Measurements from ENCODE around the gene ING2.

ING2 gene

GRCh38 chr4:183499801-183500200, 5.1 kb upstream of the ING2 start:
- DNase-seq: no peak

GRCh38 chr4:183503497-183504063, 1.3 kb upstream of the ING2 start:
- no peak for DNase-seq

- peak; percentile 99 for DNase-seq
Measured at GRCh38 chr4:183504064-183504929, 561 bp upstream of the ING2 start.

DNA sequence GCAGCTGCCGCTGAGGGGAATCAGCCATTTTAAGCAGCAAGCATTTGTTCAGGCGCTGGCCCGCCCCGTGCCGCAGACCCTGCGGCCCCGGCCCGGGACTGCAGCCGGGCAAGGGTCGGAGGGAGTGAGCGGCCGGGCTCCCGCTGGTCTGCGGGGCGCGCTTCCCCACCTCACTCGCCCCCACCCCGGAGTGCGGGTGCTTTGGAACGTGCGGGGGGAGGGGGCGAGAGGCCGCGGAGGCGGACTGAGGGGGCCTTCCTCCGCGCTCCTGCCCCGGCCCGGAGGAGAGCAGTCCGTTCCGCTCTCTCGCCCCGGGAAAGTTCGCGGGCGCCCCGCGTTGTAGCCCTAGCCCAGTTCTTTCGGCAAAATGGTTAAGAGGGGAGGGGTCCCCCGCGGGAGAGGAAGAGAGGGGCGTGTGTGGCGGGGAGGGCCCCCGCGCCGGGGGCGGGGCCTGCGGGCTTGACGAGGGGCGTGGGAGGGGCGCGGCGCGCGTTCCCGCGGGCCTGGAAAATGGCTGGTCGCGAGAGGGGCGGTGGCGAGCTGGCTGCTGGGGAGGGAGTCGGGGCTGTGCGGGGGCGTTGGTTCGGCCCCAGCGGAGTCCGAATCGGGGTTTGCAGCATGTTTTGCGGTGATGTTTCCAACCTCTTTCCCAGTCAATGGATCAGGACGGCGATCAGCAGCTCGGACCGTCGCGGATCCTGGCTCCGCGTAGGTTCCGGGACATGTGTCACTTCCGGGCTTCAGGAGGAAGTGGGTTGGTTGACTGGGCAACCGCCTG, 942 bp downstream of the ING2 start:
- peak; percentile 86 to 88 for DNase-seq

GRCh38 chr4:183506389-183506735, 1.5 kb downstream of the ING2 start:
- no peak for DNase-seq

- no peak for DNase-seq
Measured at GRCh38 chr4:183507925-183508696, 3.3 kb downstream of the ING2 start.

- no peak for DNase-seq
Measured at GRCh38 chr4:183508697-183509335, 4.0 kb downstream of the ING2 start.

- DNase-seq: no peak
Measured at GRCh38 chr4:183515411-183515810, 10.6 kb downstream of the ING2 start.

GRCh38 chr4:183517194-183517593, 12.3 kb downstream of the ING2 start:
- no peak for DNase-seq

- no peak for DNase-seq
Measured at GRCh38 chr4:183517781-183518180, 12.9 kb downstream of the ING2 start.

DNA sequence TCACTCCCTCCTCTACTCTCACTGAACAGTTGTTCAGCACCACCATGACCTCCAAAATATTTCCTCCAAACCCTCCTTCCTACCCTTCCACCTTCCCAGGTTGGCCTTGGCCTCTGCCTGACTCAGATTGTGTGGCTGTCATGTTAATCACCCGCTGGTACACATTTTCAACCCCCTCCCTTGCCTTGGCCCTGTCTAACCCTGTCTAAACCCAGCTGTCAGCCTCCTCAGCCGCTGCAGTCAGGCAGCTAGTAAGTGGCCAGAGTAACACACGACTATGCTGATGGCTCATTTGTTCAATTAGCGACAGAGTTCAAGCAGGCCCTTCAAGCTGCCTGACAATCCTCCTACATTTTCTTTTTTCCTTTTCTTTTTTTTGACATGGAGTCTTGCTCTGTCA, 18.0 kb downstream of the ING2 start:
- DNase-seq: no peak

- DNase-seq: no peak
Measured at GRCh38 chr4:183527326-183527725, 22.5 kb downstream of the ING2 start.

GRCh38 chr4:183532821-183533220, 28.0 kb downstream of the ING2 start:
- no peak for DNase-seq

- DNase-seq: no peak
Measured at GRCh38 chr4:183533698-183534097, 28.8 kb downstream of the ING2 start.

DNA sequence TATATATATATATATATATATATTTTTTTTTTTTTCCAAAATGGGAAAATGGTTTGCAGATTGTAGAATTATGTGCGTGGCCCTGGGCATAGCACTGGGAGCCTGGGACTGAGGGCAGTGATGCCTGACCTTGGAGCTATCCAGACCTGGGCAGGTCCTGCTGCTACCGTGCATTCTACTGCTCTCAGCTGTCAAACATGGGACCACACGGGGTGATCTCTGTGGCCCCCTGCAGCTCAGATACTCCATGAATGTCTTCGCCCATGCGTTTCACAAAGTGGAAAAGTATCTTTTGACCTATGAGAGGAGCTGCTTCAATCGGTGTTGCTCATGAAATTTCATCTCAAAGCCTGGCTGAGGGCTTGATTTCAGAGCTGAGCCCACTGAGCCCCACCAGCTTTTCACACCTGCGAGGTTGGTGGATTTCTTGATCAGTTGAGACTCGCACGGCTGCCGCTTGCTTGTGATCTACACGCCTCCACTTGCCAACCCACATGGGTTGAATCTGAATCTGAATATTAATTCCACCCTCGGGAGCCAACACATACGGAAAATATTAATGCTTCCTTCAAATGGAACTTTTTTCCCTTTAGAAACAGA, 35.7 kb downstream of the ING2 start:
- DNase-seq: no peak

DNA sequence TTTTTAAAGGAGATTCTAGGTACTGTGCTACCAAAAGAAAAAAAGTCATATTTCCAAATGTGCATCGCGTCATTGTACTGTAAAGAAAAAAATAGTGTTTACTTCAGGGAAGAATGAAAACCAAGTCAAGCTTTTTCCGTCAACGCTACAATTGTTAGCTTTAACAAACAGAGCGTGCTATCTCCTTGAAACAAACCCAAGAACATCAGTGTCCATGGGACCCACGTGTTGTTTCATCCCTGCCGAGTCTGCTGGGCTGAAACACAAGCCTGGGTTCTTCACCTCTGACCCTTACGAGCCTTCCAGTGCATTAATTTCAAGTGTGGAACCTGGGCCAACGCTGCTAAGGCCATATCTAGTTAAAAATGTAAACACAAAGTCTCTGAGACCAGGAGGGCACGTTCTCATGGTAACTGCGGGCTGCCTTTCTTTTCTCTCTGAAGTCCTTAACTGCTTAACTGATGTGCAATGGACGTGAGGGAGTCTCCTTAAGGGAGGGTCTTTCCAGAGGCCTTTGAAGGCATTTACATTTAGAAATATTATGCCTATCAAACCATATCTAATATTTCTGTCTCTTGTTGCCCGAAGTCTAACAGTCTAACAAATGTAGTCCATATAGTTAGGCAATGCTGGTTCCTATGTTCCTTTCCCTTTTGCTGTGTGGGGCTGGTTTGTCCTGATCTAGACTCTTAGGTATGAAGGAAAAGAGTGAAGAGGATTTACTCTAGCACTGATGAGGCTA, 36.3 kb downstream of the ING2 start:
- DNase-seq: no peak

DNA sequence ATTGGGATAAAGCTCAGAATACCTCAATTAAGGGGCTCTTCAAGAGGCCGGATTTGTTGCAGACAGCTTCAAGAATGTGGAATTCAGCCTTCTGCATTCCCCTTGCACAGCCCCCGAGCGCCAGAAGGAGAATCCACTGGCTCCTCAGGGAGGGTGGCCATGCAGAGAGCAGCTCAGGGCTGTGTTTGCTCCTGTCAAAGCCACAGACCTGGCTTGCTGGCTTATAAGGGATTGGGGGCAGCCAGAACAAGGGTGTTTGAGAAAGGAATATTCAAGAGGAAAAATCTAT, 36.8 kb downstream of the ING2 start:
- DNase-seq: no peak

- no peak for DNase-seq
Measured at GRCh38 chr4:183543435-183543834, 38.6 kb downstream of the ING2 start.

- DNase-seq: peak; percentile 19 to 21
Measured at GRCh38 chr4:183544109-183544508, 39.3 kb downstream of the ING2 start.

DNA sequence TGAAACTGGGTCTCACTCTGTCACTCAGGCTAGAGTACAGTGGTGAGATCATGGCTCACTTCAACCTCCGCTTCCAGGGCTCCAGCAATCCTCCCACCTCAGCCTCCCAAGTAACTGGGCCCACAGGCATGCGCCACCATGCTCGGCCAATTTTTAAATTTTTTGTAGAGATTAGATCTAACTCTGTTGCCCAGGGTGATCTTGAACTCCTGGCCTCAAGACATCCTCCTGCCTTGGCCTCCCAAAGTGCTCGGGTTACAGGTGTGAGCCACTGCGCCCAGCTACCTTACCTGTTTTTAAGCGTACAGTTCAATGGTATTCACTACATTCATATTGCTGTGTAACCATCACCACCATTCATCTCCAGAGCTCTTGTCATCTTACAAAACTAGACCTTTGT, 41.5 kb downstream of the ING2 start:
- DNase-seq: no peak

DNA sequence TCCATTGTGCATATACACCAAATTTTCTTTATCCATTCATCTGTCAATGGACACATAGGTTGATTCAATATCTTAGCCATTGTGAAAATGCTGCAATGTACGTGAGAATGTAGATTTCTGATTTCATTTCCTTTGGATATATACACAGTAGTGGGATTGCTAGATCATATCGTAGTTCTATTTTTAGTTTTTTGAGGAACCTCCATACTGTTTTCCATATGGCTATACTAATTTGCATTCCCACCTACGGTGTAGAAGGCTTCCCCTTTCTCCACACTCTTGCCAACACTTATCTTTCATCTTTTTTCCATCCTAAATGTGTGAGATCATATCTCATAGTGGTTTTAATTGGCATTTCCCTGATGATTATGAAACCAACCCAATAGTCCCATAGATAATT, 43.4 kb downstream of the ING2 start:
- no peak for DNase-seq

Data from activated CD4-positive, alpha-beta T cell treated with anti-CD3 and anti-CD28 coated beads, Interleukin-2, amount 50 U/mL, for 48 hours (primary cell).